Vagina (tissue), 2 donors: ENCODE data around the gene NUDT3.

Experiments
- CTCF ChIP-seq, 3 experiments: fragments of 450-650 bp in 2 of 3; fragments of 200-600 bp in 1 of 3; sonication (generic) in 1 of 3; IDR thresholded peaks; one replicate each; pipeline ENCODE4 v1.5.1; 2017 to 2019; ENCODE audit warnings: antibody characterized with exemption in 3 of 3, mild to moderate bottlenecking in 2 of 3, moderate library complexity in 2 of 3
- POLR2A ChIP-seq, 2 donors: fragments of 450-650 bp; IDR thresholded peaks; one replicate each; pipeline ENCODE4 v1.6.1; 2017; ENCODE audit warnings: antibody characterized with exemption in 2 of 2, mild to moderate bottlenecking in 2 of 2, moderate library complexity in 2 of 2

- TF ChIP-seq CTCF (IDR thresholded peaks at IDR 0.05) (no peak), POLR2A (IDR thresholded peaks at IDR 0.05) (no peak)
These were observed 4.0 kb downstream of the NUDT3 start for GRCh38 chr6:34388421-34388820.
